HG02759 (cell line): ENCODE results near the gene IRGC.

ENCODE experiments used
- ATAC-seq: cut with Tn5 transposase; IDR thresholded peaks from one replicate; pipeline ENCODE4 v1.9.1; 2021; ENCODE audit warnings: mild to moderate bottlenecking, moderate library complexity; ENCODE audit not compliant: unreplicated experiment

The IRGC gene

DNA sequence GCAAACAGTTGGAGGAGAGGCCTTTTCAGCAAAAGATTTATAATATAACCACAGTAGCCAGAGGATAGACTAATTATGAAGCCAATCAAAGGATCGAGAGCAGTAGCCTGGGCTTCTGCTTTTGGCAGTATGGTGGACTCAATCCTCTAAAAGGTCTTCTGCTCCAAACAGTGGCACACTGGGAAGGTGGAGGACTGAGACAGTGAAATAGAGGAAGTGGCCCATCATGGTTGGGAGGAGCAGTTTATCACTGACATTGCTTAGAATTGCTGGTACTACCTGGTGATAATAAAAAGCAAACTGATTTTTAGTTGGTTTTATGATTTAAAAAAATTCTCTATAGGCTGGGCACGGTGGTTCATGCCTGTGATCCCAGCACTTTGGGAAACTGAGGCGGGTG is 25.0 kb upstream of the IRGC start:
- no peak for ATAC-seq

DNA sequence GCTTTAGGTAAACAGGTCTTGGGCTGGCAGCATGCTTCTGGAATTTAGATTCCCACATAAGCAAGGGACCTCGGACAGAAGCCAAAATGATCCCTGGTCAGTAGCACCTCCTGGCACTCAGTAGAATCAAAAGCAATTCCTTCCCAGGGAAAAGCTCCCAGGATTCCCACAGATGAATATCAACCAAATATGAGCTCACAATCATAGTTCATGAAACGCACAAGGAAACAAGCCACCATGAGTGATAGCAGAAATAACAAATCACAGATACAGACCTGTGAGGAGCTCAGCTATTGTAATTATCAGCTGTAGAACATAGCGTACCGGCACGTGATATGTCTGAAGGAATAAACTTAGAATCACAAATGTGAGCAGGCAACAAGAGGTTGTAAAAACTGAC is 24.1 kb upstream of the IRGC start:
- no peak for ATAC-seq

- no peak for ATAC-seq
Measured at GRCh38 chr19:43692385-43692784, 23.5 kb upstream of the IRGC start.

DNA sequence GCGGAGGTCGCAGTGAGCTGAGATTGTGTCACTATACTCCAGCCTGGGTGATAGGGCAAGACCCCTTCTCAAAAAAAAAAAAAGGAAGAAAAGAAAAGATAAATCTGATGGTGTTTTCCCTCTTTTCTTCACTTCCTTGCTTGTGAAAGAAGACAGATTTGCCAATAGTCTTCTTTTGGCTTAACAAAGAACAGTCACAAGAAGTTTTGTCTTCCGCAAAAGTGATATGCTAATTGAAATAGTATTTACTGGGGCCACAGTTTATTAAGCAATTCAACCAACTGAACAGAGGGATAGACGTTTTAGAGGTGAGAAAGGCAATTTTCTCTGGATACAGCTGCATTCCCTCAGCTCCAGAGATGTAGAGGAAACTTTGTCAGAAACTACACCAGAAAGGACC is 23.0 kb upstream of the IRGC start:
- ATAC-seq, result no peak

GRCh38 chr19:43694553-43694952 is 21.3 kb upstream of the IRGC start:
- no peak for ATAC-seq

DNA sequence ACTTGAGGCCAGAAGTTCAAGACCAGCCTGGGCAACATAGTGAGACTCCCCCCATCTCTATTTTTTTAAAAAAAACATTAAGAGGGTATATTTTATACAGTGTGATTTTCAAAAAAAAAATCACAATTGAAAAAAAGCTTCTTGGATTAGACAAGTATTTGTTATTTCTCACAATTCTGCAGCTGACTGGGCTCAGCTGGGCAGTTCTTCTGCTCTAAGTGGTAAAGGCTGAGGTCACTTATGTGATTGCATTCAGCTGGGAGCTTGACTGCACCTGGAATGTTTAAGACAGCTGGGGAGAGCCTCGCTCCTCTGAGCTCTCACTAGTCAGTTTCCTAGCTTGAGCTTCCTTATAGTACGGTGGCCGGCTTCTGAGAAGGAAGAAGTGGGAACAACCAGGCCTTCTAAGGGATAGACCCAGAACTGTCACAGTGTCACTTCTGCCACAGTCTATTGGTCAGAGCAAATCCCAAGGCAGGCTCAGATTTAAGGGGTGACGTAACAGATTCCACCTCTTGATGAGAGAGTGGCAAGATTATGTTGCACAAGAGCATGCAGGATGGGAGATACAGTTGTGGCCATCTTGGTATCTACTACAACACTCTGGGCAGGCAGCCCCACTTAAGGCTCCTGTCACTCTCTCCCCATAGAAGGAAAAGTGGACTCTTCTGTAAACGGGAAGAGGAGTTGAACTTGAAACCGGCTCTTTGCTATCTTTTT is 19.7 kb upstream of the IRGC start:
- no peak for ATAC-seq

- no peak for ATAC-seq
Measured at GRCh38 chr19:43697295-43697694, 18.6 kb upstream of the IRGC start.

DNA sequence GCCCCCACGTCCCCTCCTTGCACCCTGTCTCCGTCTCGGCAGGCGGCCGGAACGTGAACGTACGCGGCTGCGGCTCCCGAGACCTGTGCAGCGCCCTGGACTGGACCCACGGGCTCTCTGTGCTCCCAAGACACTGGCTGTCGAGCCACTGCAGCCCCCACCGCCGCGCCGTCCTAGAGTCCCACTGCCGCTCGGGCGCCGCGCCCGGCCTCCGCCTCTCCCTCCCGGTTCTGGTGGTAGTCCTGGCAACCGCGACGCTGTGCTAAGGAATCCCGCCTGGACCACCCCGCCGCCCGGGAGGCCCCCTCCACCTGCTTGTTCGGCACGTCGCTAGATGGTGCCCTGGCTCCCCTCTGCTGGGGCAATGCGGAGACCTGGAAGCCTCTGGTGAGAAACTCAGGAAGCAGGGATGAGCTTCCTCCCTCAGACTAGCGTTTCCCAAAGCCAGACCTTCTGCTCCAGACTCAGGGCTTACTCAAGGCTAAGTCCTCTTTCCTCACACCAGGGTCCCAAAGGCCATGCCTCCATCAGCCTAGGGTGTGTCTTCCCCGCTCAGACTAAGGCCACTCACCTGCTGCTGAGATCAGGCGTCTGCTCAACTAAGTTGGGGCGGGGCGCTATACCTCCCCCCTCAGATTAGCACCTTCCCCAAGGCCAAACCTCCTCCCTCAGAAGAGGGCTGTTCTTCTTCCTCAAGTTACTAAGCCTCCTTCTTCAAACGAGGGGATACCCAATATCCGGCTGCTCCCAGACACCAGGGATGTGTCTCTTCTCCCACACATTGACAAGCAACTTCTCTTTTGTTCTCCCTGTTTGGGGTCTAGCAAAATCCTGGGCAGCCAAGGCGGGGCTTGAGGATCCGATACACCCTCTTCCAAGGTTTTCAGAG is 16.1 kb upstream of the IRGC start:
- no peak for ATAC-seq

DNA sequence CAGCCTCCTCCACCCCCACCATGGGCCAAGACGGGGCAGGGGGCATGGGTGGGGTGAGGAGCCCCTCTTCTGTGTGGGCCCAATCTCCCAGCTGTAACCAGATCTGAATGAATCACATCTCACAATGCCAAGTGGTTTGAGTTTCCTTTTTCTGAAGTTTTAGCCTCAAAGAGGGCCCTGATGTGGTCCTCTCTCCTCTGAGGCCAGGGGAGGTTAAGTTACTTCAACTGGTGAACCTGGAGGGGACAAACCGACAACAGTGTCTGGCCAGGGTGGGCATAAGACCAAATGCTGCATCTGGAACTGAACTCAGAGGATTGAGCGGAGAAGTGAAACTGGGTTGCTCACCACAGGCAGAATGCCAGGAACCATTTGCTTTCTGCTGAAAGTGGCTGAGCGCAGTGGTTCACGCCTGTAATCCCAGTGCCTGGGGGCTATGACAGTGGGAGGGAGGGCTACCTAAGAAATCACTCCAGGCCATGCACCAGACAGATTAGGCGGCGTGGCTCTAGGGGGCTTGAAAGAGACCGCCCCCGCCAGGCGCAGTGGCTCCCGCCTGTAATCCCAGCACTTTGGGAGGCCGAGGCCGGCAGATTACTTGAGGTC is 15.4 kb upstream of the IRGC start:
- ATAC-seq, result no peak

DNA sequence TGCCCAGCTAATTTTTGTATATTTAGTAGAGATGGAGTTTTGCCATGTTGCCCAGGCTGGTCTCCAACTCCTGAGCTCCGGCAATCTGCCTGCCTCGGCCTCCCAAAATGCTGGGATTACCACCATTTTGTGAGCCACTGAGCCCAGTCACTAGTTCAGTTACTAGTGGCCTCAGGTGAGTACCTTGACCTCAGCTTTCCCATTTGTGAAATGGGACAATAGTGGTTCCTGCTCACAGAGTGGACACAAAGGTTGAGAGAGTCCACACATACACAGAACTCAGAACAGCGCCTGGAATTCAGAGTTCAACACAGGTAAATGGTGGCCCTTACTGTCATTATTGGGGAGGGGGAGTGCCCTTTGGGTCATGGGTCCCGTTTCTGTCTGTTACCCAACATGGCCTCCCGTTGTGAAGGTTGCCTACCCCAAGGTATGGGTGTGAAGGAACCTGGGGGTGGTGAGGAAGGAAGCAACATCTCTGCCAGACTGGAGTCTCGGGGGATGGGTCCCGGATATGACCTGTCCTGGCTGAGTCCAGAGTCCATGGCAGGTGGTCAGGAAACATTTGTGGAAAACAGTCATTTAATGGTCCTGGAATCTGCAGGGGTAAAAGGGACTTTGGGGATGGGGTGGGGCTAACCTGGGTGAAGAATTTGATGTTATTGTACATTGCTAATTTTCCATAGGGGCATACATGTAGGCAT is 11.7 kb upstream of the IRGC start:
- ATAC-seq, result no peak

DNA sequence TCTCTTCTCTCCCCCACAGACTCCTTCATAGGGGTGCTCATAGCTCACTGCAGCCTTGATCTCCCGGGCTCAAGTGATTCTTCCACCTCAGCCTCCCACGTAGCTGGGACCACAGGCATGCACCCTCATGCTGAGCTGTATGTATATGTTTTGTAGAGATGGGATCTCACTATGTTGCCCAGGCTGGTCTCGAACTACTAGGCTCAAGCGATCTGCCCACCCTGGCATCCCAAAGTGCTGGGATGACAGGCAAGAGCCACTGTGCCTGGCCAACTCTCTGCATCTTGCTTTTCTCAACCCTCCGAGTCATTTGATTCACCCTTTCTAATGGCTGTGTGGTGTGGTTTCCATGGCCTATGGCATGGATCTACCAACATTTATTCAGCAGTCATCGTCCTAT is 10.1 kb upstream of the IRGC start:
- no peak for ATAC-seq

- ATAC-seq, result no peak
Measured at GRCh38 chr19:43707158-43707712, 8.6 kb upstream of the IRGC start.

DNA sequence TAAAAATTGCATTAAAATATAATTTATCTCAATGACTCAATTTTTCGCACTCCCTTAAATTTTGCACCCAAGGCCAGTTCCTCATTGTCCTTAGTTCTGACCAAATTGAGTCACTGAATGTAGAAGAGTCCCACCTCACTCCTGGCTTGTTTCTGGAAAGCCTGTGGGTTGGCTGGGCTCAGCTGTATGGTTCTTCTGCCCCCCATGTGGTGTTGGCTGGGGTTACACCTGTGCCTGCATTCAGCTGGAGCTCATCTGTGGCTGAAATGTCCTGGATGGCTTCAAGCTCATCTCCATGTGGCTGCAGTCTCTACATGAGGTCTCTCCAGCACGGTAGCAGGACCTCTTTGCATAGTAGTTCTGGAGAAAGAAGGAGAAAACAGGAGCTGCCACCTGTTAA is 7.2 kb upstream of the IRGC start:
- no peak for ATAC-seq

DNA sequence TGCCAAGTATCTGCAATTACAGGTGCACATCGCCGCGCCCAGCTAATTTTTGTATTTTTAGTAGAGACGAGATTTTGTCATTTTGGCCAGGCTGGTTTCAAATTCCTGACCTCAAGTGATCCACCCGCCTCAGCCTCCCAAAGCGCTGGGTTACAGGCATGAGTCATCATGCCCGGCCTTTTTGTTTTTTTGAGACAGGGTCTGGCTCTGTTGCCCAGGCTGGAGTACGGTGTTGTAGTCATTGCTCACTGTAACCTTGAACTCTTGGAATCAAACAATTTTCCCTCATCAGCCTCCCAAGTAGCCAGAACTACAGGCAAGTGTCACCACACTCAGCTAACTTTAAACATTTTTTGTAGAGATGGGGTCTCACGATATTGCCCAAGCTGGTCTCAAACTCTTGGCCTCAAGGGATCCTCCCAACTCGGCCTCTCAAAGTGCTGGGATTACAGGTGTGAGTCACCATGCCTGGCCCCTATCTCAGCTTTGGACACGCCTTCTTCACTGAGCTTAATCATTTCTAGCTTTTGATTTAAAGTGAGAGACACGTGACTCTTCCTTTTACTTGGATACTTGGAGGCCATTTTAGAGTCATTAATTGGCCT is 4.0 kb upstream of the IRGC start:
- no peak for ATAC-seq

DNA sequence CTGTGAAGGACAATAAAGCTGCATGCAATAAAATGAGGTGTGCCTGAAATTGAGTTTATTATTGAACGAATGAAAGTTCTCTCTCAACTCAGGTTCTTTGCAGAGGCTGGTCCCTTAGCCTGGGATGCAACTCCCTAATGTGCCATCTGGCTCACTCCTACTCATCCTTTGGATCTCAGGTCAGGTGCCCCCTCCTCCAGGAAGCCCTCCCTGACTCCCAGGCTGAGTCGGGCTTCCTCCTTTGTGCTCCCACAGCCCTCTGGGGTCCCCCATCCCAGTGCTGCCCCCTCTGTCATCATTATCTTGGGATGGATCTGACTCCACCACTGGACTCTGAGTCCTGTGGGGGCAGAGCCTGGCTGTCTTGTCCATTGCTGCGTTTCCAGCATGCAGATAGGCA is 2.7 kb upstream of the IRGC start:
- ATAC-seq, result no peak

DNA sequence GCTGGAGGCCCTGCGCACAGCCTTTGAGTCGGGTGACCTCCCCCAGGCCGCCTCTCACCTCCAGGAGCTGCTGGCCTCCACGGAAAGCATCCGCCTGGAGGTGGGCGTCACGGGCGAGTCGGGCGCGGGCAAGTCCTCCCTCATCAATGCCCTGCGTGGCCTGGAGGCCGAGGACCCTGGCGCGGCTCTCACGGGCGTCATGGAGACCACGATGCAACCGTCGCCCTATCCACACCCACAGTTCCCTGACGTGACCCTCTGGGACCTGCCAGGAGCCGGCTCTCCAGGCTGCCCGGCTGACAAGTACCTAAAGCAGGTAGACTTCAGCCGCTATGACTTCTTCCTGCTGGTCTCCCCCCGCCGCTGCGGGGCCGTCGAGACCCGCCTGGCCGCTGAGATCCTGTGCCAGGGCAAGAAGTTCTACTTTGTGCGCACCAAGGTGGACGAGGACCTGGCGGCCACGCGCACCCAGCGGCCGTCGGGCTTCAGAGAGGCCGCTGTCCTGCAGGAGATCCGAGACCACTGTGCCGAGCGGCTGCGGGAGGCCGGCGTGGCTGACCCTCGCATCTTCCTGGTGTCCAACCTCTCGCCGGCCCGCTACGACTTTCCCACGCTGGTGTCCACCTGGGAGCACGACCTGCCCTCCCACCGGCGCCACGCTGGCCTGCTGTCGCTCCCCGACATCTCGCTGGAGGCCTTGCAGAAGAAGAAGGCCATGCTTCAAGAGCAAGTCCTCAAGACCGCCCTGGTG is 2.9 kb downstream of the IRGC start:
- no peak for ATAC-seq

GRCh38 chr19:43719378-43719868 is 3.5 kb downstream of the IRGC start:
- ATAC-seq, result no peak

DNA sequence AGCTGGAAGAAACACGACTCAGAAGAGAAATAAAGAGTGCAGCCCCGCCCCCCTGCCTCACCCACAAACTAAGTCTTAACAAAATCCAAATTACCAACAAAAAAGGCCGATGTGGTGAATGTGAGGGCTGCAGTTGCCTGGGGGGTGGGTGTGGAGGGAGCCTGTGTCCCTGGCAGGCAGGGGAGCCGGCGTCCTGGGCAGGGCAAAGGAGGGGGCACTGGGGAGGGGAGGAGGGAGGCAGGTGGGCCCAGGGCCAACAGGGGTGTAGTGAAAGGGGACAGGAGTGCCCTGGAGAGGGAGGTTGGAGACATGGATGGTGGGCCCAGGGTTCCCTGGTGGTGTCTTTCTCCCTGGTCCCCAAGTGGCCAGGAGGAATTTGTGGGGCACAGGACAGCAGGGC is 4.0 kb downstream of the IRGC start:
- ATAC-seq, result no peak

- ATAC-seq, result no peak
Measured at GRCh38 chr19:43720936-43721335, 5.1 kb downstream of the IRGC start.
